Activated CD4-positive, CD25-positive, alpha-beta regulatory T cell (primary cell): Measurements from ENCODE around the gene WNT9B.
"Not testable (repeated sequence)": the region's sequence is repeated elsewhere in the genome, so short reads cannot be mapped to it uniquely, and the experiment has no call there.

Experiments
- DNase-seq, 4 experiments: peaks; one replicate each; lab custom pipeline; 2025; lab: John Stamatoyannopoulos, UW

WNT9B gene

DNA sequence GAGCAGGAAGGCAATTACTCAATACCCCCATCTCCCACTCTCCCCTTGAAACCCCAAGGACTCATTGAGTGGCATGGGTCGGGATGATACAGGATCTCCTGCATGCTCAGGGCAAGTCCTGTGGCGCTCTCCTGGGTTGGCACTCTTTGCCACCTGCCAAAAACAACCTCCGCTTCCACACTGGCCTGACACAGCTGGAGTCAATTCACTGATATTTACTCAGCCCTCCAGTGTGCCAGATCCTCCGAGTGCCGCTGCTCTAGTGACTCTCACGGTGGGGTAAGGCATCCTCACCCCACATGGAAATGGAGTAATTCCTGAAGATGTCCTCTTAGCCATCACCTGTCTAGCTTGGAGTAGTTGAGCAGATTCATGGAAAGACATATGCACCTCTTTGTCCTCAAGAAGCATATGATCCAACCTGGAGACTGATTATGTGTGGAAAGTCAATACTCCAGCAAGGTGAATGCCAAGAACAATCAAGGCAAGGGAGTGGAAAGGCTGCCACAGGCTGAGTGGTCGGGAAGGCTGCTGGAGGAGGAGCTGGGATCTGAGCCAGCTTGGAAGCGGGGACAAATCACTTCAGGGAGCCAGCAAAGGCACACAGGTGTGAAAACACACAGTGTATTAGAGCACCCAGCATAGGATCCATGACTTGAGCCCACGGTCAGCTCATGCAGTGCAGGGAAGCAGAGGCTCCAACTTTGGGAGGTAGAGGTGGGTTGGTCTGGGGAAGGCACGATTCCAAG, 59.0 kb downstream of the WNT9B start:
- DNase-seq: no peak

GRCh38 chr17:46911311-46911710, 59.9 kb downstream of the WNT9B start:
- DNase-seq: no peak

- no peak for DNase-seq
These were observed 64.2 kb downstream of the WNT9B start for GRCh38 chr17:46915596-46915995.

GRCh38 chr17:46916211-46916610, 64.8 kb downstream of the WNT9B start:
- no peak for DNase-seq

DNA sequence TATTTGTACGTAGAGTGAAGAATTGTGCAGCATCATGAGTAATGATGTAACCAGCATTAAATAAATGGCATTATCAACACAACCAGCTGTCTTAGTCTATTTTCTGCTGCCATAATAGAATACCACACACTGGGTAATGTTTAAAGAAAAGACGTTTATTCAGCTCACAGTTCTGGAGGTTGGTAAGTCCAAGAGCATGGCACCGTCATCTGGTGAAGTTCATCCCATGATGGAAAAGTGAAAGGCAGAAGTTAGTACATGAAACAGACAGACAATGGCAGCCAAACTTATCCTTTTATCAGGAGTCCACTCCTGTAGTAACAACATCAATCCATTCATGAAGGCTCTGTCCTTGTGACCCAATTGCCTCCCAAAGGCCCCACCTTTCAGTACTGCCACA, 65.2 kb downstream of the WNT9B start:
- no peak for DNase-seq

DNA sequence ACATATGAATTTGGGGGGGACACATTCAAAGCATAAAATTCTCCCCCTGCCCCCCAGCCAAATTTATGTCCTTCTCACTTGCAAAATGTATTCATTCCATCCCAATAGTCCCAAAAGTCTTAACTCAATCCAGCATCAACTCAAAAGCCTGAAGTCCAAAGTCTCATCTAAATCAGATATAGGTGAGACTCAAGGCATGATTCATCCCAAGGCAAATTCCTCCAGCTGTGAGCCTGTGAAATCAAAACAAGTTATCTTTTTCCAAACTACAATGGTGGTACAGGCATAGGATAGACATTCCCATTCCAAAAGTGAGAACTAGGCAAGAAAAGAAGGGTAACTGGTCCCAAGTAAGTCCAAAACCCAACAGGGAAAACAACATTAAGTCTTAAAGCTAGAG, 65.7 kb downstream of the WNT9B start:
- no peak for DNase-seq

GRCh38 chr17:46917516-46917915, 66.1 kb downstream of the WNT9B start:
- no peak for DNase-seq

- not testable (repeated sequence) for DNase-seq
These were observed 70.6 kb downstream of the WNT9B start for GRCh38 chr17:46921962-46922361.

- DNase-seq: no peak
These were observed 71.1 kb downstream of the WNT9B start for GRCh38 chr17:46922487-46922803.

DNA sequence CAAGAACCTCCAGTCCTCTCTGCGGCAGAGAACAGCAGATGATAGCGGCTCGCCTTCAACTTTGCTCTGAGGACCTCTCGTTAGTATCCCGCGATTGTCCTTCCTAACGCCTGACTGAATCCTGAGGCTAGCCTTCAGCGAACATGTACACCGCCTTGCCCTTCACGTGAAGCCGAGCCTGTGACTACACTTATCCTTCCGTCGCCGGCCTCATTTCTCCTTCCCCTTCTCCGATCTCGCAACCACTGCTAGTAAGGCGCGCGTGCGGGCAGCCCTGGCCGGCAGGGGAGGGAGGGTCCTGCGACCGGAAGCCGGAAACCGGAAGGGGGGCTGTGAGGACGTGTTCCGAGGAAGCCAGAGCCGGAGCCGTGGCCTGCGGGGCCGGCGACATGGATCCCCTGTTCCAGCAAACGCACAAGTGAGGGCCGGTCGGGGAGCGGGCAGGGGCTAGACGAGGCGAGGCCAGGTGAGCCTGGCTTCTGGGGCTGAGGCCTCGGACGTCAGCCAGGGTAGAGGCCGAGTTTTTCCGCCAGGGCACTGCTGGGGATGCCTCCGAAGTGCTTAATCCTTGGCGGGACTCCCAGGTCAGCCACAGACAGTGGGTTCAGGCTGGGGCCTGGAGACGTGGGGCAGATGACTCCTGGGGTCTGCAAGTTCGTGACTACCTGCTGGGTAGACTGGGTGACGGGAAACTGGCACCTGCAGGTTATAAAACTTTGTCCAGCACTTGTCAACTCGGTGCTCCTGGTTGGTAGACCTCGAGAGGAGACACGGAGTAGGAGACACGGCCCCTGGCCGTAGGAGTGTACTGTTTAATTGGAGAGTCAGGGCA, 71.6 kb downstream of the WNT9B start, which contains the start of gene GOSR2:
Gene GOSR2 (plus strand): TSS at position 357 of the 832 bp plus-strand sequence. CDS start 33 bp downstream, at position 390.
- DNase-seq: peak; percentile 79 to 86 (median 84)

DNA sequence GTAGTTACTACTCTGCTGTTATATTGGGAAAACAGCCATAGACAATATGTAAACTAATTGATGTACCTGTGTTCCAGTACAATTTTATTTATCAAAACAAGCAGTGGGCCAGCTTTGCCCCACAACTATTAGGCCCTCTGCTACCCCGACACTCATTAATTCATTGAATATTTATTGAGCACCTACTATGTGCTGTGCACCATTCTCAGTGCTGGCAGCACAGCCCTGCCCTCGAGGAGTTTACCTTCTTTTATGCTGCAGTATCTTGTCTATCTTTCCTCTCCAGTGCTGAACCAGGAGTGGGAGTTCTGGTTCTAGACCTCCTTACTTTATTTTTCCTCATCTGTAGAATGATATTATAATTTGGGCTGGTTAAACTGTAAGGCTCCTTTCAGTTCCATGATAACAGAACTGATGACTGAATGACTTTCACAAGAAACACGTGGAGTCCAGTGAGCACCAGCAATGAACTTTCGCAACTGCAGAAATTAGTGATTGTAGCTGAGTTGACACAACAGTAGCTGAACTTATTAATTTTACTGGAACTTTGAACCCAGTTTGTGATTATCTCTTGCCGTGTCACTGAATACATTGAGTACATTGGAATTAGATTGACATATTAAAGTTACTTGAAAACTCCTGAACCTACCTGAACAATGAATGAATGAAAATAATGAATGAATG, 73.9 kb downstream of the WNT9B start:
- no peak for DNase-seq

- DNase-seq: no peak
These were observed 77.3 kb downstream of the WNT9B start for GRCh38 chr17:46928467-46929261.

- no peak for DNase-seq
These were observed 78.0 kb downstream of the WNT9B start for GRCh38 chr17:46929413-46929812.

DNA sequence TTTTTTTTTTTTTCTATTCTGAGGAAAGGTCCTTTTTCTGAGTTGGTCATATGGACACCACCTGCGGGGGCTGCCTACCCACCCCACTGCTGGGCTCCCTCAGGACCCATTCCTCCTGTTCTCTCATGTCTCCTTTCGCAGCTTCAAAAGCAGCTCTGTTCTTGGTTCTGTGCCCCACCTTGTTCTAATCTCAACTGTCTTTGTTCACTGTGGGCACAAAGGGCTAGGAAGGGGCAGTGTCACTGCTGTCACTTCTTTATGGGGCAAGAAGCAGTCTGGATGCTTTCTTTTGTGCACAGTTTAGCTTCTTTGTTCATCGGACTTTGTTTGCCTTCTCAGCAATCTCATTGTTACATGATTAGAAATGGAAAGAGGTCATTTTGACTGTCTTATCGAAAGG, 78.7 kb downstream of the WNT9B start:
- no peak for DNase-seq

DNA sequence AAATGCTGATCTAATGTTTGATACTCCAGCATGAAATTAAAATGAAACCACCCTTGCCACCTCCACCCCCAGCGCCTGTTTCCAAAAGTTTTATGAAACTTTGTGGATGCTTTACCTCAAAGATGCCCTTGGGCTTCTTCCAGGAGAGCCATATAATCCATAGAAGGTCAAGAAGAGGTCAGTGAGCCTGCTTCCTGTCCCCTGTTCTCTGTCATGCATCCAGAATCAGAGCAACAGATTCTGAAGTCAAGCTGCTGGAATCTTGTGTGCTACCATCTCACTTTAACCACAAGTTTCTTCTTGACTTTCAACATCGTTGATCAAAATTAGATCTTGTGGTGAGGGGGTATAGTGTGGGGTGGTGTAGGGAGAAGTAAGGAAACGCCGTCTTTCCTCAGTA, 80.2 kb downstream of the WNT9B start:
- DNase-seq: no peak

GRCh38 chr17:46935658-46936266, 84.4 kb downstream of the WNT9B start:
- no peak for DNase-seq
